Central memory CD4-positive, alpha-beta T cell (primary cell): ENCODE measurements around the gene HTR4.

Experiments
- DNase-seq: peaks from one replicate; pipeline ENCODE4 v3.0.0; 2022

Gene HTR4

GRCh38 chr5:148663509-148663908 lies 9.2 kb upstream of the HTR4 start:
- DNase-seq: no peak

- no peak for DNase-seq
Observed at GRCh38 chr5:148660346-148660660, 6.0 kb upstream of the HTR4 start.

- no peak for DNase-seq
Observed at GRCh38 chr5:148659641-148660345, 5.5 kb upstream of the HTR4 start.

- no peak for DNase-seq
Observed at GRCh38 chr5:148653291-148653835, 964 bp downstream of the HTR4 start.

GRCh38 chr5:148651528-148651927 lies 2.8 kb downstream of the HTR4 start:
- DNase-seq: no peak

- no peak for DNase-seq
Observed at GRCh38 chr5:148645527-148645926, 8.8 kb downstream of the HTR4 start.

GRCh38 chr5:148641735-148642134 lies 12.6 kb downstream of the HTR4 start:
- DNase-seq: no peak

GRCh38 chr5:148640471-148640870 lies 13.9 kb downstream of the HTR4 start:
- DNase-seq: no peak

GRCh38 chr5:148639081-148639480 lies 15.2 kb downstream of the HTR4 start:
- DNase-seq: no peak

GRCh38 chr5:148636353-148636752 lies 18.0 kb downstream of the HTR4 start:
- no peak for DNase-seq

GRCh38 chr5:148635321-148636083 lies 18.8 kb downstream of the HTR4 start:
- no peak for DNase-seq

GRCh38 chr5:148633067-148633377 lies 21.3 kb downstream of the HTR4 start:
- DNase-seq: no peak

- no peak for DNase-seq
Observed at GRCh38 chr5:148632255-148633066, 21.9 kb downstream of the HTR4 start.

- no peak for DNase-seq
Observed at GRCh38 chr5:148626986-148627385, 27.3 kb downstream of the HTR4 start.

GRCh38 chr5:148626081-148626613 lies 28.2 kb downstream of the HTR4 start:
- DNase-seq: no peak

- DNase-seq: no peak
Observed at GRCh38 chr5:148625250-148625649, 29.1 kb downstream of the HTR4 start.

GRCh38 chr5:148623741-148624140 lies 30.6 kb downstream of the HTR4 start:
- DNase-seq: no peak

- DNase-seq: no peak
Observed at GRCh38 chr5:148623101-148623500, 31.2 kb downstream of the HTR4 start.

GRCh38 chr5:148620696-148621095 lies 33.6 kb downstream of the HTR4 start:
- peak; percentile 65 for DNase-seq

- DNase-seq: no peak
Observed at GRCh38 chr5:148620091-148620490, 34.2 kb downstream of the HTR4 start.

- DNase-seq: no peak
Observed at GRCh38 chr5:148619484-148619883, 34.8 kb downstream of the HTR4 start.

GRCh38 chr5:148615644-148616275 lies 38.6 kb downstream of the HTR4 start:
- no peak for DNase-seq

- DNase-seq: no peak
Observed at GRCh38 chr5:148607406-148607805, 46.9 kb downstream of the HTR4 start.
